Esophagus muscularis mucosa (tissue), 4 donors: ENCODE data around the gene SYNDIG1. TPM values are rescaled to one million over a fixed set of nuclear protein-coding genes. Genes with fewer than 3 reads are reported as not detected.

ENCODE experiments used
- DNase-seq: peaks from one replicate; pipeline ENCODE4 v3.0.0-alpha.2; 2017; ENCODE audit errors: extremely low spot score
- H3K27ac ChIP-seq, 4 donors: fragments of 200-600 bp; sonication (generic); replicated peaks in 1 of 4; 1 replicate in 3 of 4; 2 replicates in 1 of 4; pipeline ENCODE4 v1.5.1; 2016 to 2019; ENCODE audit warnings: mild to moderate bottlenecking in 1 of 4
- H3K27me3 ChIP-seq, 4 donors: fragments of 200-600 bp; sonication (generic); one replicate each; pipeline versions ENCODE4 v1.5.1 to v1.6.0; 2016 to 2019
- H3K36me3 ChIP-seq, 4 donors: fragments of 200-600 bp; sonication (generic); one replicate each; pipeline ENCODE4 v1.5.1; 2016 to 2019
- H3K4me1 ChIP-seq, 4 donors: fragments of 200-600 bp; sonication (generic); one replicate each; pipeline ENCODE4 v1.5.1; 2016 to 2019
- H3K4me3 ChIP-seq, 4 donors: fragments of 200-600 bp; sonication (generic); 1 replicate in 2 of 4; 2 replicates in 2 of 4; pipeline ENCODE4 v1.5.1; 2016 to 2019; ENCODE audit warnings: mild to moderate bottlenecking in 4 of 4, moderate library complexity in 1 of 4
- H3K9me3 ChIP-seq, 4 donors: fragments of 200-600 bp; sonication (generic); 1 replicate in 3 of 4; 2 replicates in 1 of 4; pipeline ENCODE4 v1.5.1; 2016 to 2019
- CTCF ChIP-seq, 3 experiments: fragments of 200-600 bp in 2 of 3; fragments of 450-650 bp in 1 of 3; sonication (generic) in 2 of 3; IDR thresholded peaks; one replicate each; pipeline ENCODE4 v1.5.1; 2017 to 2019; ENCODE audit warnings: antibody characterized with exemption in 3 of 3, mild to moderate bottlenecking in 2 of 3, moderate library complexity in 1 of 3
- EP300 ChIP-seq: sonication (generic); formaldehyde crosslinking; IDR thresholded peaks from one replicate; pipeline ENCODE4 v1.6.1; 2017; ENCODE audit warnings: antibody characterized with exemption
- POLR2A ChIP-seq: fragments of 450-650 bp; IDR thresholded peaks from one replicate; pipeline ENCODE4 v1.6.1; 2017; ENCODE audit warnings: antibody characterized with exemption, moderate library complexity, mild to moderate bottlenecking, low read depth
- POLR2AphosphoS5 ChIP-seq, 2 donors: sonication (generic); formaldehyde crosslinking; IDR thresholded peaks; one replicate each; pipeline ENCODE4 v1.6.1; 2017; ENCODE audit warnings: antibody characterized with exemption in 2 of 2
- WGBS: methylation state at CpG from one replicate; pipeline ENCODE4 v1.1.5; 2018; 5-methylcytosine and 5-hydroxymethylcytosine counted together
- intact Hi-C: fragments of 100-400 bp; cut with DNase I; formaldehyde crosslinking; loops from one replicate; pipeline ENCODE4 v1.15.1; 2023
- total RNA-seq, 4 donors: library from RNA; depleted of rRNA; stranded (reverse); fragments of >200 nt; gene quantifications; one replicate each; pipeline versions ENCODE4 v1.1.0 to v1.2.1, GENCODE V29; 2016

The SYNDIG1 gene
- total RNA-seq, 4 donors from 2014 or later: not detected

GRCh38 chr20:24565835-24566351 is 96.5 kb downstream of the SYNDIG1 start:
- WGBS: 80% methylated on average over 2 of the region's 2 CpGs
- Histone ChIP-seq H3K36me3 (no peaks in the 10 kb centered on the region), H3K4me3 (no peak overlapping the region), H3K27ac (no peak overlapping the region), H3K9me3 (no peaks in the 10 kb centered on the region), H3K4me1 (no peaks in the 10 kb centered on the region), H3K27me3 (peaks cover 0 to 17% (median 0%) of the 10 kb centered on the region in 4 donors)
- no peak for TF ChIP-seq POLR2AphosphoS5 (IDR thresholded peaks at IDR 0.05)
- no peak for TF ChIP-seq POLR2A
- no peak for TF ChIP-seq EP300
- TF ChIP-seq CTCF (IDR thresholded peaks at IDR 0.05): no peak
- intact Hi-C loops: no loop called here
- no peak for DNase-seq

GRCh38 chr20:24566656-24567055 is 97.2 kb downstream of the SYNDIG1 start:
- TF ChIP-seq POLR2AphosphoS5 (IDR thresholded peaks at IDR 0.05) (no peak), EP300 (no peak), POLR2A (no peak), CTCF (IDR thresholded peaks at IDR 0.05) (no peak)
- H3K4me3 ChIP-seq: no peak overlapping the region
- peaks cover 0 to 17% (median 0%) of the 10 kb centered on the region in 4 donors for H3K27me3 ChIP-seq
- intact Hi-C loops: no loop called here
- H3K36me3 ChIP-seq: no peaks in the 10 kb centered on the region
- 90% methylated on average over 7 of the region's 7 CpGs for WGBS
- no peaks in the 10 kb centered on the region for H3K9me3 ChIP-seq
- no peak for DNase-seq
- H3K4me1 ChIP-seq: no peaks in the 10 kb centered on the region
- H3K27ac ChIP-seq: no peak overlapping the region

- no peak for DNase-seq
- Histone ChIP-seq H3K4me3 (no peak overlapping the region), H3K9me3 (no peaks in the 10 kb centered on the region), H3K27ac (no peak overlapping the region), H3K36me3 (no peaks in the 10 kb centered on the region), H3K27me3 (peaks cover 0 to 17% (median 0%) of the 10 kb centered on the region in 4 donors), H3K4me1 (no peaks in the 10 kb centered on the region)
- TF ChIP-seq EP300 (no peak), CTCF (IDR thresholded peaks at IDR 0.05) (no peak), POLR2AphosphoS5 (IDR thresholded peaks at IDR 0.05) (no peak), POLR2A (no peak)
- intact Hi-C loops: no loop called here
- 100% methylated on average over 4 of the region's 5 CpGs for WGBS
Observed at GRCh38 chr20:24567508-24567907, 98.1 kb downstream of the SYNDIG1 start.

- Histone ChIP-seq H3K27me3 (peaks cover 0 to 17% (median 0%) of the 10 kb centered on the region in 4 donors), H3K36me3 (no peaks in the 10 kb centered on the region), H3K4me1 (no peaks in the 10 kb centered on the region), H3K27ac (no peak overlapping the region), H3K9me3 (no peaks in the 10 kb centered on the region), H3K4me3 (no peak overlapping the region)
- no peak for DNase-seq
- intact Hi-C loops: no loop called here
- TF ChIP-seq EP300 (no peak), POLR2AphosphoS5 (IDR thresholded peaks at IDR 0.05) (no peak), CTCF (IDR thresholded peaks at IDR 0.05) (no peak), POLR2A (no peak)
- WGBS: 86% methylated on average over 7 of the region's 8 CpGs
Observed at GRCh38 chr20:24568842-24569241, 99.4 kb downstream of the SYNDIG1 start.

GRCh38 chr20:24571159-24571558 is 101.7 kb downstream of the SYNDIG1 start:
- intact Hi-C loops: no loop called here
- no peak for TF ChIP-seq EP300
- TF ChIP-seq CTCF (IDR thresholded peaks at IDR 0.05): no peak
- TF ChIP-seq POLR2A: no peak
- no peak for TF ChIP-seq POLR2AphosphoS5 (IDR thresholded peaks at IDR 0.05)
- 72% methylated on average over 2 of the region's 2 CpGs for WGBS

More at GRCh38 chr20:24571159-24571558, 101.7 kb downstream of the SYNDIG1 start:
- Histone ChIP-seq H3K4me1 (no peaks in the 10 kb centered on the region), H3K36me3 (no peaks in the 10 kb centered on the region), H3K9me3 (no peaks in the 10 kb centered on the region), H3K4me3 (no peak overlapping the region), H3K27me3 (peaks cover 0 to 14% (median 0%) of the 10 kb centered on the region in 4 donors), H3K27ac (no peak overlapping the region)
- DNase-seq: no peak
